ENCODE data around the gene POLR3A.
"Not testable (repeated sequence)": the region's sequence is repeated elsewhere in the genome, so short reads cannot be mapped to it uniquely, and the experiment has no call there.

Gene POLR3A

DNA sequence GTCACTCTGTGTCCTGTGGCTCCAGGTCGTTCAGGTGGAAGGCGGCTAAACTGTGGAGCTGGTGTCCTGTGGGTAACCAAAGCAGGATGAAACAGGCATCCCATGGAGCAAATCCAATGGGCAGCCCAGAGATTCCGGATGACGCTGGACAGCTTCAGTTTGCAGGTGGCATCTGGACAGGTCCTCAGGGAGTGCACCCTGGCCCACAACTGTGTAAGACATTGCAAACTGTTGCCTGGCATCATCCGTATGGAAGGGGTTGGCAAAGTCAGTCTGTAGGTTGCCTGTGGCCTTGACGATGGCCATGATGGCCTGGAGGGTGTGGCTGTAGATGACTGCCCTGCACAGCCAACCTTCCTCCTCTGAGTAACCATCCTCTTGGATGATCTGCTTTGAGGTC is 39.8 kb upstream of the POLR3A start:
- DNase-seq (ENCODE audit: low read depth), result no peak
- H3K4me3 ChIP-seq (ENCODE audit: low read length), result no peak overlapping the region
- TF ChIP-seq, protein P1, sequence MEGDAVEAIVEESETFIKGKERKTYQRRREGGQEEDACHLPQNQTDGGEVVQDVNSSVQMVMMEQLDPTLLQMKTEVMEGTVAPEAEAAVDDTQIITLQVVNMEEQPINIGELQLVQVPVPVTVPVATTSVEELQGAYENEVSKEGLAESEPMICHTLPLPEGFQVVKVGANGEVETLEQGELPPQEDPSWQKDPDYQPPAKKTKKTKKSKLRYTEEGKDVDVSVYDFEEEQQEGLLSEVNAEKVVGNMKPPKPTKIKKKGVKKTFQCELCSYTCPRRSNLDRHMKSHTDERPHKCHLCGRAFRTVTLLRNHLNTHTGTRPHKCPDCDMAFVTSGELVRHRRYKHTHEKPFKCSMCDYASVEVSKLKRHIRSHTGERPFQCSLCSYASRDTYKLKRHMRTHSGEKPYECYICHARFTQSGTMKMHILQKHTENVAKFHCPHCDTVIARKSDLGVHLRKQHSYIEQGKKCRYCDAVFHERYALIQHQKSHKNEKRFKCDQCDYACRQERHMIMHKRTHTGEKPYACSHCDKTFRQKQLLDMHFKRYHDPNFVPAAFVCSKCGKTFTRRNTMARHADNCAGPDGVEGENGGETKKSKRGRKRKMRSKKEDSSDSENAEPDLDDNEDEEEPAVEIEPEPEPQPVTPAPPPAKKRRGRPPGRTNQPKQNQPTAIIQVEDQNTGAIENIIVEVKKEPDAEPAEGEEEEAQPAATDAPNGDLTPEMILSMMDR (conservative IDR thresholded peaks at IDR 0.05; ENCODE audit: low read depth, low read length), result no peak

DNA sequence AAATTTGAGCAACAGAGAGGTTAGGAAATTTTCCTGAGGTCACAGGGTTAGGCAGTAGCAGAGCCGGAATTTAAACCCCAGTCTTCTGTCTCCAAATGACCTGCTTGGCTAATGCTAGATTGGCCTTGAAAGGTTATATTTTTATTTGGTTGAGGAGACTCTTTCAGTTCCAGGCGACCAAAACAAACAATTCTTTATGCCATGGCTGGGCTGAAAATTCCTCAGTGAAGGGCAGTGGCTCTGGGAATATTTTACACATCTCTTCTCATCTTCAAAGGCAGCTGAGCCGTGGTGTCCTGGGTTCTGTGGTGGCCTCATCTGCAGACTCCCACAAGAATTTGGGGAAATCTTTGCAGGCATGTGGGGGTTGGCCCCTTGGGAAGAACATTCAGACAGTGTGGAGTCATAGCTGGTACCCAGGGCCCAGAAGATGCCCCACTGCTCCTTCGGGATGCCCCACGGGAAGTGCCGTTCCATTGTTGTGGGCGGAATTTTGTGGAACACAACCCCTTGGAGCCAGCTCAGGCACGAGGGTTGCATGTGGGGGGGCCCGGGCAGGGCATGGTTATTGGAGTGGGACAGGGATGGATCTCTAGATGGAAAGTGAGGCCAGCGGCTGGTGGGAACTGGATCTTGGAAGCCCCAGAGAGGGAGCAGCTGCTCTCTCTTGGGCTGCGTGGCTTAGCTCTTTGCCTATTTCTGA is 37.6 kb upstream of the POLR3A start:
- no peak for DNase-seq (ENCODE audit: low read depth)
- TF ChIP-seq, protein P1 (conservative IDR thresholded peaks at IDR 0.05; ENCODE audit: low read depth, low read length), result no peak

DNA sequence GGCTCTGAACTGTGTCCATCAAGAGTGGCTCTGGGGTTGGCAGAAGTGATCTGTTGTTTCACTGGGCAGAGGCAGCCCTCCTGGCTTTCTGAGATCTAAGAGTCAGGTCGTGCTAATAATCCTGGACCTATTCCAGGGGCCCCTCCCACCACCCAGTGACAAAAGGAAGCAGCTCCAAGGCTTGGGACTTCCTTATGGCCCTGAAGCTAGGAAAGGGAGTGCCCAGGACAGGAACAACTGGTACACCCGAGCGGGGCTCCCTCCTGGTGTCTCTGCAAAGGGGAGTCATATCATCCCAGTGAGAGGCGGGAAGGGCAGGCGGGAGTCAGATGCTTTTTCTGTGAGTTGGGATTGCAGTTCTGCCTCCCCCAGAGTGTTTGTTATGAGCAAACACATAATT is 36.7 kb upstream of the POLR3A start:
- TF ChIP-seq, protein P1 (conservative IDR thresholded peaks at IDR 0.05; ENCODE audit: low read depth, low read length), result no peak
- no peak for DNase-seq (ENCODE audit: low read depth)
- H3K4me3 ChIP-seq (ENCODE audit: low read length), result no peak overlapping the region

More for the DNA sequence above, 37.6 kb upstream of the POLR3A start:
- H3K4me3 ChIP-seq (ENCODE audit: low read length), result no peak overlapping the region

DNA sequence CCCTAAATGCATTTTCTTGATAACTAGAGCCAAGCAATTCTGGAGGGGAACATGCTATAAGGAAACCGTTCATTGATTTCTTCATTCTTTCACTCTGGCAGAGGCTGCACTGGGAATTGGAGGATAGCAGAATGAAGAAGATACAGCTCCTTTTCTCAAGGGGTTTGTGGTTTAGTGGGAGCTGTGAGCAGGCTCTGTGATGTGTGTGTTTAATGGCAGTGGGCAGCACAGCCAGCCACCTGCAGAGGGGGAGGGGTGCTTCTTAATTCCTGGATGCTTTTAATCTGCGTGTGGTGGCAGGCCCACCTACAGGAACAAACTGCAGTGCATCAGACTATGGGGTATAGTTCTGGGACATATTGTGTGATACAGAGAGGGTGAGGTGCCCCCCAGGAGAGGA is 36.3 kb upstream of the POLR3A start:
- H3K4me3 ChIP-seq (ENCODE audit: low read length), result no peak overlapping the region
- no peak for DNase-seq (ENCODE audit: low read depth)
- TF ChIP-seq, protein P1 (conservative IDR thresholded peaks at IDR 0.05; ENCODE audit: low read depth, low read length), result no peak

DNA sequence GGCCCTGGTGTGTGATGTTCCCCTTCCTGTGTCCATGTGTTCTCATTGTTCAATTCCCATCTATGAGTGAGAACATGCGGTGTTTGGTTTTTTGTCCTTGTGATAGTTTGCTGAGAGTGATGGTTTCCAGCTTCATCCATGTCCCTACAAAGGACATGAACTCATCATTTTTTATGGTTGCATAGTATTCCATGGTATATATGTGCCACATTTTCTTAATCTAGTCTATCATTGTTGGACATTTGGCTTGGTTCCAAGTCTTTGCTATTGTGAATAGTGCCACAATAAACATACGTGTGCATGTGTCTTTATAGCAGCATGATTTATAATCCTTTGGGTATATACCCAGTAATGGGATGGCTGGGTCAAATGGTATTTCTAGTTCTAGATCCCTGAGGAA is 35.6 kb upstream of the POLR3A start:
- DNase-seq (ENCODE audit: low read depth); H3K4me3 ChIP-seq (ENCODE audit: low read length): not testable (repeated sequence)

DNA sequence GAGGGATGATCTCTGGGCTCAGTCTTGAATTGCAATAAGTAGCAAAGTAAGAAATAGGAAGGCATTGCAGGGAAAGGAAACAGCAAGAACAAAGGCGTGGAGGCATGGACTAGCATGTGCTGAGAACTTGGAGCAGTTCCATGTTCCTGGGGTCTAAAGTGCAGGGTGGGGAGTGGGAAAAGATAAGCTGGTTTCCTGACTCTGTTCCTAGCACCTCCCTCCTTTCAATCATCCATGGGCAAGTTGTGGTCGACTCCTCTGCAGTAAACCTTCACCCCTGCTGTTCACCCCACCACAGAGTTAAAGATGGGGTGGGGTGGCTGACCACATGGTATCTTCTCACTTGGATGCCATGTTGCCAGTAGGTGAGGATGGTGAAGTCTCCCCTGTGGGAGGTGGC is 33.9 kb upstream of the POLR3A start:
- no peak for DNase-seq (ENCODE audit: low read depth)
- TF ChIP-seq, protein P1 (conservative IDR thresholded peaks at IDR 0.05; ENCODE audit: low read depth, low read length), result no peak
- no peak overlapping the region for H3K4me3 ChIP-seq (ENCODE audit: low read length)

DNA sequence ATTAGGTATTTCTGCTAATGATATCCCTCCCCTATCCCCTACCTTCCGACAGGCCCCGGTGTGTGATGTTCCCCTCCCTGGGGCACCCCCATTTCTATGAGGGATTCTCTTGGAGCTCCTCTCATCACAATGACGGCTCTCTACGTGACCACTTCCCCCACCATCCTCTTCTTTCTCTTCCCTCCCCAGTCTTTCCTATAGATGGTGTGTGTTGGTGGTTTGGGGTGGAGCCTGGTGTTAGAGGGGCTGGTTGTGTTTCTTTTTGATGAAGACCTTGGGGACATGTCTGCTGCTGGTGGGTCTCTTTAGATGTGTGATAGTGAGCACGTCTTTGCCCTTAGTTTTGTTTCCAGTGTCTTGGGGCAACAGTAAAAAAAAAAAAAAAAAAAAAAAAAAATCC is 33.0 kb upstream of the POLR3A start:
- no peak overlapping the region for H3K4me3 ChIP-seq (ENCODE audit: low read length)
- no peak for DNase-seq (ENCODE audit: low read depth)
- TF ChIP-seq, protein P1 (conservative IDR thresholded peaks at IDR 0.05; ENCODE audit: low read depth, low read length), result no peak

Data from retinal pigment epithelial cell (primary cell).